ENCODE results near the gene OR11A1.

DNA sequence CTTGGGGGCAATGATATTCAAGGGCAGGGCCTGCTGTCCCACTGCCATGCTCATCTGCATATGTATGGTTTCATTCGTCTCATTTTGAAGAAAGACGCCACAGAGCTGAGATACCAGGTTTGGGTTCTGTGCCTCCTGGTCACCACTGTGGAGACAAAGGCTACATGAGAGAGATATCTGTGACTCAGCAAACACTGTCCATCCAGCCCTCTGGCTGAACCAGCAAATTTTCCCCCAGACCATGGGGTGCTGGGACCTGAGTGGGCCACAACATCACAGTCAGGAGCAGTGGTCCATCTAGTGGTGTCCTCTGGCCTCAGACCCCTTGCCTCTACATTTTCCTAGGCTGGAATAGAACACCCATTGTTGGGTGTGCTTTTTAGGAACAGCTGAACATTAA is 30.8 kb upstream of the OR11A1 start, which contains the start of gene MAS1L:
- TF ChIP-seq, protein P1, sequence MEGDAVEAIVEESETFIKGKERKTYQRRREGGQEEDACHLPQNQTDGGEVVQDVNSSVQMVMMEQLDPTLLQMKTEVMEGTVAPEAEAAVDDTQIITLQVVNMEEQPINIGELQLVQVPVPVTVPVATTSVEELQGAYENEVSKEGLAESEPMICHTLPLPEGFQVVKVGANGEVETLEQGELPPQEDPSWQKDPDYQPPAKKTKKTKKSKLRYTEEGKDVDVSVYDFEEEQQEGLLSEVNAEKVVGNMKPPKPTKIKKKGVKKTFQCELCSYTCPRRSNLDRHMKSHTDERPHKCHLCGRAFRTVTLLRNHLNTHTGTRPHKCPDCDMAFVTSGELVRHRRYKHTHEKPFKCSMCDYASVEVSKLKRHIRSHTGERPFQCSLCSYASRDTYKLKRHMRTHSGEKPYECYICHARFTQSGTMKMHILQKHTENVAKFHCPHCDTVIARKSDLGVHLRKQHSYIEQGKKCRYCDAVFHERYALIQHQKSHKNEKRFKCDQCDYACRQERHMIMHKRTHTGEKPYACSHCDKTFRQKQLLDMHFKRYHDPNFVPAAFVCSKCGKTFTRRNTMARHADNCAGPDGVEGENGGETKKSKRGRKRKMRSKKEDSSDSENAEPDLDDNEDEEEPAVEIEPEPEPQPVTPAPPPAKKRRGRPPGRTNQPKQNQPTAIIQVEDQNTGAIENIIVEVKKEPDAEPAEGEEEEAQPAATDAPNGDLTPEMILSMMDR (IDR thresholded peaks at IDR 0.05), result no peak
- TF ChIP-seq POLR2A (IDR thresholded peaks at IDR 0.05), result no peak

All from adrenal gland (tissue), 5 donors.